Gastroesophageal sphincter (tissue), 4 donors: Measurements from ENCODE around the gene NEK2. TPM values are rescaled to one million over a fixed set of nuclear protein-coding genes. Genes with fewer than 3 reads are reported as not detected.
A peak's percentile ranks its signal among the peaks of the same experiment; 100 is the strongest.

Experiments
- ATAC-seq: fragments of 150-250 bp; one replicate; pipeline ENCODE4 v1.9.1; 2016; ENCODE audit warnings: mild to moderate bottlenecking, moderate library complexity
- H3K27ac ChIP-seq, 4 donors: fragments of 200-600 bp; sonication (generic) in 3 of 4; 1 replicate in 3 of 4; 2 replicates in 1 of 4; pipeline ENCODE4 v1.5.1; 2016 to 2019
- H3K27me3 ChIP-seq: fragments of 200-600 bp; sonication (generic); one replicate; pipeline ENCODE4 v1.5.1; 2019
- H3K36me3 ChIP-seq, 2 donors: fragments of 200-600 bp; sonication (generic); one replicate each; pipeline ENCODE4 v1.5.1; 2019; ENCODE audit warnings: control low read depth in 1 of 2
- H3K4me1 ChIP-seq, 3 donors: fragments of 200-600 bp; sonication (generic); 1 replicate in 2 of 3; 2 replicates in 1 of 3; pipeline ENCODE4 v1.5.1; 2016 to 2019; ENCODE audit warnings: control low read depth in 2 of 3
- H3K4me3 ChIP-seq, 2 donors: fragments of 200-600 bp; sonication (generic); one replicate each; pipeline ENCODE4 v1.5.1; 2019; ENCODE audit warnings: mild to moderate bottlenecking in 1 of 2, moderate library complexity in 1 of 2
- H3K9me3 ChIP-seq, 3 donors: fragments of 200-600 bp; sonication (generic); one replicate each; pipeline ENCODE4 v1.5.1; 2017 to 2019; ENCODE audit warnings: control low read depth in 2 of 3
- EP300 ChIP-seq: sonication (generic); formaldehyde crosslinking; IDR thresholded peaks from one replicate; pipeline ENCODE4 v1.6.1; 2017; ENCODE audit warnings: antibody characterized with exemption, mild to moderate bottlenecking
- POLR2A ChIP-seq, 2 donors: fragments of 450-650 bp; IDR thresholded peaks; one replicate each; pipeline ENCODE4 v1.6.1; 2017; ENCODE audit warnings: antibody characterized with exemption in 2 of 2, mild to moderate bottlenecking in 2 of 2, moderate library complexity in 1 of 2
- POLR2AphosphoS5 ChIP-seq: sonication (generic); formaldehyde crosslinking; IDR thresholded peaks from one replicate; pipeline ENCODE4 v1.6.1; 2017; ENCODE audit warnings: antibody characterized with exemption
- whole genome bisulfite sequencing, 2 donors: methylation state at CpG; one replicate each; pipeline ENCODE4 v1.1.5; 2018; ENCODE audit warnings: low coverage in 1 of 2; 5-methylcytosine and 5-hydroxymethylcytosine counted together
- total RNA-seq, 4 donors: library from RNA; depleted of rRNA; stranded (reverse); fragments of >200 nt; gene quantifications; one replicate each; pipeline ENCODE4 v1.1.0, GENCODE V29; 2016
- TF ChIP-seq, protein P1 (sequence below), 4 experiments: fragments of 200-600 bp in 2 of 4; fragments of 450-650 bp in 2 of 4; sonication (generic) in 1 of 4; IDR thresholded peaks; one replicate each; pipeline ENCODE4 v1.5.1; 2017 to 2019; ENCODE audit warnings: antibody characterized with exemption in 4 of 4, mild to moderate bottlenecking in 2 of 4, moderate library complexity in 2 of 4

Gene NEK2
- total RNA-seq, 4 donors from 2014 or later = 0.59 TPM; not detected in 3

DNA sequence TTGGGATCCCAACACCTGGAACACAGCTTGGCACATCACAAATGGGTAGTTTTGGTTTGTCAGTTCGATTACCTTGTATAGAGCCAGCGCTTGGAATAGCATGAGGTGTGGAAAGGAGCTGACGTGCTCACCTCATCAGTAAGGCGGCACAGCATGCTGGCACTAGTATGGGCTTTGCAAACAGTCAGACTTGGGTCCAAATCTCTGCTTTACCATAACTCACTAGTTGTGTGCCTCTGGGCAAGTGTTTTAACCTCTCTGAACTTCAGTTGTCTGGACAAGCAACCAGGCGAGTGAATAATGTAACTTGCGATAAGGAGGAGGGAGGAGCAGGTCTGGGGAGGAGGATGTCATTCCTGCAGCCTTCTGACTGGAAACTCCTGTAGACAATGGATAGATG lies 26.3 kb upstream of the NEK2 start:
- ATAC-seq = no peak
- 69% methylated on average over 2 of the region's 6 CpGs; no CpG with 5 or more reads in 1 of the 2 donors for WGBS, 2 donors
- no peak for TF ChIP-seq POLR2AphosphoS5
- TF ChIP-seq EP300 = no peak
- TF ChIP-seq, protein P1, sequence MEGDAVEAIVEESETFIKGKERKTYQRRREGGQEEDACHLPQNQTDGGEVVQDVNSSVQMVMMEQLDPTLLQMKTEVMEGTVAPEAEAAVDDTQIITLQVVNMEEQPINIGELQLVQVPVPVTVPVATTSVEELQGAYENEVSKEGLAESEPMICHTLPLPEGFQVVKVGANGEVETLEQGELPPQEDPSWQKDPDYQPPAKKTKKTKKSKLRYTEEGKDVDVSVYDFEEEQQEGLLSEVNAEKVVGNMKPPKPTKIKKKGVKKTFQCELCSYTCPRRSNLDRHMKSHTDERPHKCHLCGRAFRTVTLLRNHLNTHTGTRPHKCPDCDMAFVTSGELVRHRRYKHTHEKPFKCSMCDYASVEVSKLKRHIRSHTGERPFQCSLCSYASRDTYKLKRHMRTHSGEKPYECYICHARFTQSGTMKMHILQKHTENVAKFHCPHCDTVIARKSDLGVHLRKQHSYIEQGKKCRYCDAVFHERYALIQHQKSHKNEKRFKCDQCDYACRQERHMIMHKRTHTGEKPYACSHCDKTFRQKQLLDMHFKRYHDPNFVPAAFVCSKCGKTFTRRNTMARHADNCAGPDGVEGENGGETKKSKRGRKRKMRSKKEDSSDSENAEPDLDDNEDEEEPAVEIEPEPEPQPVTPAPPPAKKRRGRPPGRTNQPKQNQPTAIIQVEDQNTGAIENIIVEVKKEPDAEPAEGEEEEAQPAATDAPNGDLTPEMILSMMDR (IDR thresholded peaks at IDR 0.05) = no peak
- TF ChIP-seq POLR2A (IDR thresholded peaks at IDR 0.05) = no peak

DNA sequence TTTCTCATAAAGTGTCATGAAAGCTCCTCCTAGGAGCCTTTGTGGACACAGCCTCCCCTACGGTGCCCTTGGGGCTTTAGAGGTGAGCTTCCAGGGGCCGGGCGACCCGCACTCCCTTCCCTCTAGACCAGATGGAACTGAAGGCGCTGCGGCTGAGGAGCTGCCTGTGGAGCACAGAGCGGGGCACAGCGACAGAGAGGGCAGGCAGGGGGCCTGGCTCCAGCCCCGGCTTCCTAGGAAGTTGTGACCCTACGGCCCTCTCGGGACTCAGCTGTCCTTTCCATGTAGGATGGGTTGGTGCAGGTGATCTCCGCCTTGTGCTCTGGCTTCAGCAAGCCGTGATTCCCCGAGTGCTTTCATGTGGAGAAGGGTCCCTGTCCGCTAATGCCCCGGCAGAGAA lies 23.6 kb upstream of the NEK2 start:
- no peak for ATAC-seq
- H3K36me3 ChIP-seq = no peaks in the 10 kb centered on the region
- H3K27ac ChIP-seq = no peak overlapping the region
- WGBS, 2 donors = 36 to 100% methylated on average over 1 to 5 of the region's 16 CpGs
- H3K4me3 ChIP-seq = no peak overlapping the region
- no peaks in the 10 kb centered on the region for H3K27me3 ChIP-seq
- TF ChIP-seq POLR2AphosphoS5 (no peak), POLR2A (IDR thresholded peaks at IDR 0.05) (no peak), EP300 (no peak)
- TF ChIP-seq, protein P1 (IDR thresholded peaks at IDR 0.05) = no peak
- no peaks in the 10 kb centered on the region for H3K9me3 ChIP-seq
- peaks cover 0 to 10% (median 3%) of the 10 kb centered on the region in 3 donors for H3K4me1 ChIP-seq

More for the DNA sequence above, 26.3 kb upstream of the NEK2 start:
- Histone ChIP-seq H3K27ac (no peak overlapping the region), H3K4me1 (peaks cover 0 to 10% (median 3%) of the 10 kb centered on the region in 3 donors), H3K27me3 (no peaks in the 10 kb centered on the region), H3K9me3 (no peaks in the 10 kb centered on the region), H3K36me3 (no peaks in the 10 kb centered on the region), H3K4me3 (no peak overlapping the region)

DNA sequence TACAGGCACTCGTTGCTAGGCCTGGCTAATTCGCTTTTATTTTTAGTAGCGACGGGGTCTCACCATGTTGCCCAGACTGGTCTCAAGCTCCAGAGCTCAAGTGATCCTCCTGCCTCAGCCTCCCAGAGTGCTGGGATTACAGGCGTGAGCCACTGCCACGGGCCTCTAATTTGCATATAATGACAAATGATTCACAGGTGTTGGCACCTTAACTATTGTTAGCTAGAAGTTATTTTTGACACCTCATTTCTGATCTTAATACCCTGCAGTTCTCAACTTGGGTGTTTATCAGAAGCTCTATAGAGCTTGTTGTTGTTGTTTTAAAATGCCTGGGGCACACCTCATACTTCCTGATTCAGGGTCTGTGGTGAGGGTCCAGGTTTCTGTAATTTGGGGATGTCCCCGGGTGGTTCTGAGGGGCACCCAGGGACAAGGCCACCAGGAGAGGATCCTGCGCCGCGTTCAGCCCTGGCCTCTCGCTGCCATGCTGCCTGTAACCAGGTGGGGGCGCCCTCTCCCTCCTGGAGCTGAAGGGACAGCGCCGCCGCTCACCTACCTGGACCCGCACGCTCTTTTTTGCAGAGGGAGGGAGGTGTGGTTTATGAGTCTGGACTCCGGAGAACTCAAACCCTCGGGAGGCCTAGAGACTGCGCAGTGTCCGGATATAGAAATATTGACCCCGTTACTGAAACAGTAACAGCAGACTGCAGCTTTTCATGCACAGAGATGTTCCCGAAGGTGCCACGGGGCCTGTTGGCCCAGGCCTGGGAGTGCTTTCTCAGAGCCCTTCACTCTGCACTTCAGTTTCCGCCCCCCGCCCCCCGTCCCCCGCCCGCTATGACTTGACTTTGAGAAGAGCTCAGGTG lies 23.0 kb upstream of the NEK2 start:
- WGBS, 2 donors = 72% methylated on average over 6 of the region's 29 CpGs; no CpG with 5 or more reads in 1 of the 2 donors
- H3K4me3 ChIP-seq = peak overlapping the region in 1 of 2 donors; percentile 24

DNA sequence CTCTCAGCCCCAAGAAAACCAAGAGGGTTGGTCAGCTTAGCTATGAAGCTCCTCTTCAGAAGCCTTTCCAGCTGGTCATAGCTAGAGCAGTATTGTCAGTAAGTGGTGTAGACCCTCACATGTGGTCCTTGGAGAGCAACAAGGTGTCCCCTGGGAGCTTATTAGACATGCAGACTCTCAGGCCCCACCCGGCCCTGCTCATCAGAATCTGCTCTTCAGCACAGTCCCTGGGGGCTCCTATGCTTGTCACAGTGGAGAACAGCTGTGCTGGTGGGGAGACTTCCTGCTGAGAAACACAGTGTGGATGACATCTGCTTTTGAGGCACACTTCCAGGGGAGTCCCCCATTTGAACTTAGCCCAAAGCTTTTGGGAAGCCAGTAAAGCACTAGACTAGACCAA lies 21.9 kb upstream of the NEK2 start:
- H3K27me3 ChIP-seq = no peaks in the 10 kb centered on the region
- no peaks in the 10 kb centered on the region for H3K9me3 ChIP-seq
- no peaks in the 10 kb centered on the region for H3K36me3 ChIP-seq
- peaks cover 0 to 10% (median 3%) of the 10 kb centered on the region in 3 donors for H3K4me1 ChIP-seq
- no peak for ATAC-seq
- WGBS, 2 donors = 60% methylated on average over 1 of the region's 1 CpG; no CpG with 5 or more reads in 1 of the 2 donors
- no peak overlapping the region for H3K4me3 ChIP-seq
- TF ChIP-seq POLR2AphosphoS5 = no peak
- TF ChIP-seq, protein P1 (IDR thresholded peaks at IDR 0.05) = no peak
- TF ChIP-seq POLR2A (IDR thresholded peaks at IDR 0.05) = no peak
- no peak for TF ChIP-seq EP300
- no peak overlapping the region for H3K27ac ChIP-seq

More for the DNA sequence above, 23.0 kb upstream of the NEK2 start:
- H3K36me3 ChIP-seq = no peaks in the 10 kb centered on the region
- ATAC-seq = peak; percentile 90
- no peak for TF ChIP-seq EP300
- TF ChIP-seq, protein P1 (IDR thresholded peaks at IDR 0.05) = peak; percentile 80 to 96 (median 84)
- H3K27ac ChIP-seq = no peak overlapping the region
- H3K4me1 ChIP-seq = peaks cover 0 to 10% (median 3%) of the 10 kb centered on the region in 3 donors
- H3K27me3 ChIP-seq = no peaks in the 10 kb centered on the region
- H3K9me3 ChIP-seq = no peaks in the 10 kb centered on the region
